ENCODE measurements around the gene TMEFF2. TPM values are rescaled to one million over a fixed set of nuclear protein-coding genes. Genes with fewer than 3 reads are reported as not detected.
"Not testable (repeated sequence)": the region's sequence is repeated elsewhere in the genome, so short reads cannot be mapped to it uniquely, and the experiment has no call there.

The TMEFF2 gene
- total RNA-seq, 1 experiment from 2014 or later = not detected

DNA sequence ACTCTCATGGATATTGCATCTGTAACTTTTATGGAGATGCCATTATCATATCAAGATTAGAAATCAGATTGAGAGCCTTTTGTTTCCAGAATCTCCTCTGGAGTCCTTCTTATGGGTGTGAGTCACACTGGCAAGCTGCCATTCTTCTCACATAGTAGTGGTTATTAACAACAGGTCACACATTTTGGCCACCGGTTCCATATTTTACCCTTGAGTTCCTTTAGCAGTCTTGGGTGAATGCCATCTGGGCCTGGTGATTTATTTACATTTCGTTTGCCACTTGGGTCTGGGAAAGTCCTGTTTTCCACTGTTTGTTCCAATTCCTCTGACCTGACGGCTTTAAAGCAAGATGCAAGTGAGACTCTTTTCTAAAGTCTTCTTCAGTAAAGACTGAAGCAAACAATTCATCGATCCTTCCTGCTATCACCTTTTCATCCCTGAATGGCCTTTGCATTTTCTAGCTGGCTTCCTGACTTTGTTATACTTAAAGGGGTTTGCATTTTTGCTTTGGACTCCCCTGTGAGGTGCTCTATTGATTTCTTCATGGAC is 267.3 kb downstream of the TMEFF2 start:
- peaks cover 26% of the 10 kb centered on the region for H3K4me1 Mint-ChIP-seq (ENCODE audit: low read depth, unreplicated experiment)
- peak; percentile 85 for DNase-seq
- H3K36me3 Mint-ChIP-seq (ENCODE audit: insufficient read depth, unreplicated experiment) = peaks cover 6% of the 10 kb centered on the region
- H3K27me3 Mint-ChIP-seq (ENCODE audit: unreplicated experiment) = no peaks in the 10 kb centered on the region
- H3K9me3 Mint-ChIP-seq (ENCODE audit: low read depth, unreplicated experiment) = peaks cover 2% of the 10 kb centered on the region
- H3K4me3 Mint-ChIP-seq (ENCODE audit: low read depth, unreplicated experiment) = peak overlapping the region; percentile 56
- CTCF ChIA-PET = interaction anchor here (0.9 kb wide), 1 partner anchor 235 kb away, joined by 4 read pairs; no protein-coding TSS in a partner anchor
- intact Hi-C loops (cut with micrococcal nuclease; ENCODE audit: unreplicated experiment) = loop anchor here (2.0 to 5.0 kb wide), 2 partner anchors 33 to 50 kb away; no protein-coding TSS in a partner anchor
- BruUV-seq (replicated peaks) = no TSS peak
- peak overlapping the region; percentile 60 for H3K27ac Mint-ChIP-seq (ENCODE audit: unreplicated experiment)
- TF ChIP-seq CTCF (IDR thresholded peaks at IDR 0.05; ENCODE audit: unreplicated experiment) = no peak

DNA sequence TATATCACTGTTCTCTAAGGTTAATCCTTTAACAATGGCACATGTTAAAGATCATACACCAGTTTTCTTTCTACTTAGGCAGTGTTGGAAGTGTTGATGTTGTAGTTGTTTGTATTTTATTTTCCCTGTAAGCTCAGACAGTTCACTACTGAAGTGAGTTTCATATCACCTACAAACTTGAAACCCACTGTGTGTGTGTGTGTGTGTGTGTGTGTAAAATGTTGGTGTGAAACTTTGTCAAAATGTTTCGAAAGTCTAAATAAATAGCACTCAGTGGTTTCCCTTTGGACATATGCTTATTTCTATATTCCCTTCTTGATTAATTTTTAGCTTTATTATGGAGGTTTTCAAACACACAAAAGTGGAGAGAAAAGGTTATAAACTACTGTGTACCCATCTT is 268.1 kb downstream of the TMEFF2 start:
- peak overlapping the region; percentile 60 for H3K27ac Mint-ChIP-seq (ENCODE audit: unreplicated experiment)
- peaks cover 26% of the 10 kb centered on the region for H3K4me1 Mint-ChIP-seq (ENCODE audit: low read depth, unreplicated experiment)
- DNase-seq = no peak
- peaks cover 6% of the 10 kb centered on the region for H3K36me3 Mint-ChIP-seq (ENCODE audit: insufficient read depth, unreplicated experiment)
- H3K27me3 Mint-ChIP-seq (ENCODE audit: unreplicated experiment) = no peaks in the 10 kb centered on the region
- intact Hi-C loops (cut with micrococcal nuclease; ENCODE audit: unreplicated experiment) = loop anchor here (2.0 to 5.0 kb wide), 2 partner anchors 32 to 49 kb away; no protein-coding TSS in a partner anchor
- CTCF ChIA-PET = no interaction called here
- no peak overlapping the region for H3K4me3 Mint-ChIP-seq (ENCODE audit: low read depth, unreplicated experiment)
- no peak for TF ChIP-seq CTCF (IDR thresholded peaks at IDR 0.05; ENCODE audit: unreplicated experiment)
- BruUV-seq (replicated peaks) = no TSS peak
- H3K9me3 Mint-ChIP-seq (ENCODE audit: low read depth, unreplicated experiment) = peaks cover 2% of the 10 kb centered on the region

DNA sequence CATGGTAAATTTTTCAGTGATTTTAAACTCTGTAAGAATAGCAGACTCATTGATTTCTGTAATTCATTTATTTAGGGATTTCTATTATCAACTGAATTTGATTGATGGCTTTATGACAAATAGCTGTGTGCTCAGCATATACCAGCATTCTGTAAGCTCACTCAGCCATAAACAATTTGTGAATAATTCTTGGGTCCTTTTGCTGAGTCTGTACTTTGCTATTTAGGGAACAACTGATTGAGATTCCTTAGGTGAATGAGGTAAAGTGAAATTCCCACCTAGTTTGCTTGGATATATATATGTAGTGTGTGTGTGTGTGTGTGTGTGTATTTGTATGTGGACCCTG is 271.1 kb downstream of the TMEFF2 start:
- no peak for DNase-seq
- CTCF ChIA-PET = no interaction called here
- intact Hi-C loops (cut with micrococcal nuclease; ENCODE audit: unreplicated experiment) = no loop called here

GRCh38 chr2:191922736-191923651 is 271.7 kb downstream of the TMEFF2 start:
- no peak for TF ChIP-seq CTCF (IDR thresholded peaks at IDR 0.05; ENCODE audit: unreplicated experiment)
- Mint-ChIP-seq H3K36me3 (ENCODE audit: insufficient read depth, unreplicated experiment) (peaks cover 6% of the 10 kb centered on the region), H3K4me1 (ENCODE audit: low read depth, unreplicated experiment) (peaks cover 21% of the 10 kb centered on the region), H3K4me3 (ENCODE audit: low read depth, unreplicated experiment) (no peak overlapping the region), H3K27me3 (ENCODE audit: unreplicated experiment) (no peaks in the 10 kb centered on the region), H3K9me3 (ENCODE audit: low read depth, unreplicated experiment) (peaks cover 2% of the 10 kb centered on the region), H3K27ac (ENCODE audit: unreplicated experiment) (no peak overlapping the region)
- CTCF ChIA-PET = no interaction called here
- DNase-seq = no peak
- intact Hi-C loops (cut with micrococcal nuclease; ENCODE audit: unreplicated experiment) = no loop called here
- no TSS peak for BruUV-seq (replicated peaks)

More for the DNA sequence above, 271.1 kb downstream of the TMEFF2 start:
- peaks cover 2% of the 10 kb centered on the region for H3K9me3 Mint-ChIP-seq (ENCODE audit: low read depth, unreplicated experiment)
- no peaks in the 10 kb centered on the region for H3K27me3 Mint-ChIP-seq (ENCODE audit: unreplicated experiment)
- H3K4me3 Mint-ChIP-seq (ENCODE audit: low read depth, unreplicated experiment) = no peak overlapping the region
- TF ChIP-seq CTCF (IDR thresholded peaks at IDR 0.05; ENCODE audit: unreplicated experiment) = no peak
- H3K36me3 Mint-ChIP-seq (ENCODE audit: insufficient read depth, unreplicated experiment) = peaks cover 6% of the 10 kb centered on the region
- no peak overlapping the region for H3K27ac Mint-ChIP-seq (ENCODE audit: unreplicated experiment)
- no TSS peak for BruUV-seq (replicated peaks)
- peaks cover 26% of the 10 kb centered on the region for H3K4me1 Mint-ChIP-seq (ENCODE audit: low read depth, unreplicated experiment)

DNA sequence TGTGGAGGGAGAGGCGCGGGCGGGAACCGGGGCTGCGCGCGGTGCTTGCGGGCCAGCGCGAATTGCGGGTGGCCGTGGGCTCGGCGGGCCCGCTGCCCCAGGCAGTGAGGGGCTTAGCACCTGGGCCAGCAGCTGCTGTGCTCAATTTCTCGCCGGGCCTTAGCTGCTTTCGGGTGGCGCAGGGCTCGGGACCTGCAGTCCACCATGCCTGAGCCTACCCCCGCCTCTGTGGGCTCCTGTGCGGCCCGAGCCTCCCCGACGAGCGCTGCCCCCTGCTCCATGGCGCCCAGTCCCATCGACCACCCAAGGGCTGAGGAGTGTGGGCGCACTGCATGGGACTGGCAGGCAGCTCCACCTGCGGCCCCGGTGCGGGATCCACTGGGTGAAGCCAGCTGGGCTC is 273.1 kb downstream of the TMEFF2 start:
- H3K4me3 Mint-ChIP-seq (ENCODE audit: low read depth, unreplicated experiment); BruUV-seq (replicated peaks); H3K27me3 Mint-ChIP-seq (ENCODE audit: unreplicated experiment); H3K9me3 Mint-ChIP-seq (ENCODE audit: low read depth, unreplicated experiment); H3K4me1 Mint-ChIP-seq (ENCODE audit: low read depth, unreplicated experiment); H3K36me3 Mint-ChIP-seq (ENCODE audit: insufficient read depth, unreplicated experiment); CTCF ChIA-PET; DNase-seq; intact Hi-C loops (cut with micrococcal nuclease; ENCODE audit: unreplicated experiment); H3K27ac Mint-ChIP-seq (ENCODE audit: unreplicated experiment): not testable (repeated sequence)
